ENCODE results near the gene WDR1.

GRCh38 chr4:10144479-10144878, 27.9 kb upstream of the WDR1 start:
- TF ChIP-seq CTCF (conservative IDR thresholded peaks at IDR 0.05) (no peak), EZH2 (IDR thresholded peaks at IDR 0.05; ENCODE audit: low read depth) (no peak)

Measured in PC-9 (cell line).